Measurements from ENCODE around the gene DIDO1. TPM values are rescaled to one million over a fixed set of nuclear protein-coding genes. Genes with fewer than 3 reads are reported as not detected.

The DIDO1 gene
- total and polyA plus RNA-seq, 2 of the 13 experiments (the other 11 are each of a cell fraction or from before 2014, with no cell fraction given) = 75.0 to 75.1 TPM

- TF ChIP-seq ZNF652 (CRISPR knock-in tag; IDR thresholded peaks at IDR 0.05; ENCODE audit: borderline replicate concordance, low read depth) = 0 out of 2 replicates have a peak, but pooled peaks have one; percentile 20
- TF ChIP-seq GATAD2A (CRISPR knock-in tag; IDR thresholded peaks at IDR 0.05) = peak; percentile 88
- TF ChIP-seq ZNF563 (CRISPR knock-in tag; IDR thresholded peaks at IDR 0.05) = peak; percentile 94
- TF ChIP-seq ZNF883 (CRISPR knock-in tag; IDR thresholded peaks at IDR 0.05; ENCODE audit: not compliant biosample characterization) = peak; percentile 90
- peak; percentile 55 for TF ChIP-seq STAG1 (CRISPR knock-in tag; IDR thresholded peaks at IDR 0.05)
- TF ChIP-seq KLF12 (CRISPR knock-in tag; IDR thresholded peaks at IDR 0.05; ENCODE audit: borderline replicate concordance) = peak; percentile 97
- TF ChIP-seq, protein P1, sequence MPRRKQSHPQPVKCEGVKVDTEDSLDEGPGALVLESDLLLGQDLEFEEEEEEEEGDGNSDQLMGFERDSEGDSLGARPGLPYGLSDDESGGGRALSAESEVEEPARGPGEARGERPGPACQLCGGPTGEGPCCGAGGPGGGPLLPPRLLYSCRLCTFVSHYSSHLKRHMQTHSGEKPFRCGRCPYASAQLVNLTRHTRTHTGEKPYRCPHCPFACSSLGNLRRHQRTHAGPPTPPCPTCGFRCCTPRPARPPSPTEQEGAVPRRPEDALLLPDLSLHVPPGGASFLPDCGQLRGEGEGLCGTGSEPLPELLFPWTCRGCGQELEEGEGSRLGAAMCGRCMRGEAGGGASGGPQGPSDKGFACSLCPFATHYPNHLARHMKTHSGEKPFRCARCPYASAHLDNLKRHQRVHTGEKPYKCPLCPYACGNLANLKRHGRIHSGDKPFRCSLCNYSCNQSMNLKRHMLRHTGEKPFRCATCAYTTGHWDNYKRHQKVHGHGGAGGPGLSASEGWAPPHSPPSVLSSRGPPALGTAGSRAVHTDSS (CRISPR knock-in tag; conservative IDR thresholded peaks at IDR 0.05) = no peak
- peak in 1 of 2 experiments; percentile 36; a peak in 1 of 4 replicates for TF ChIP-seq REST (IDR thresholded peaks at IDR 0.05; ENCODE audit: borderline replicate concordance in 1 of 2, low read depth in 1 of 2, low read length in 2 of 2)
- peak; percentile 97 for TF ChIP-seq SP5 (CRISPR knock-in tag; IDR thresholded peaks at IDR 0.05; ENCODE audit: borderline replicate concordance, low read depth)
- TF ChIP-seq ZNF670 (CRISPR knock-in tag; IDR thresholded peaks at IDR 0.05; ENCODE audit: borderline replicate concordance) = peak; percentile 95
- peak; percentile 97 for TF ChIP-seq DRAP1 (CRISPR knock-in tag; IDR thresholded peaks at IDR 0.05)
- TF ChIP-seq, protein P2, sequence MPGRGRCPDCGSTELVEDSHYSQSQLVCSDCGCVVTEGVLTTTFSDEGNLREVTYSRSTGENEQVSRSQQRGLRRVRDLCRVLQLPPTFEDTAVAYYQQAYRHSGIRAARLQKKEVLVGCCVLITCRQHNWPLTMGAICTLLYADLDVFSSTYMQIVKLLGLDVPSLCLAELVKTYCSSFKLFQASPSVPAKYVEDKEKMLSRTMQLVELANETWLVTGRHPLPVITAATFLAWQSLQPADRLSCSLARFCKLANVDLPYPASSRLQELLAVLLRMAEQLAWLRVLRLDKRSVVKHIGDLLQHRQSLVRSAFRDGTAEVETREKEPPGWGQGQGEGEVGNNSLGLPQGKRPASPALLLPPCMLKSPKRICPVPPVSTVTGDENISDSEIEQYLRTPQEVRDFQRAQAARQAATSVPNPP (CRISPR knock-in tag; IDR thresholded peaks at IDR 0.05) = no peak
- TF ChIP-seq ZSCAN20 (CRISPR knock-in tag; IDR thresholded peaks at IDR 0.05; ENCODE audit: borderline replicate concordance) = peak; percentile 49; the same call in 1 of the 2 replicates
- TF ChIP-seq ZFP41 (CRISPR knock-in tag; IDR thresholded peaks at IDR 0.05; ENCODE audit: borderline replicate concordance) = peak; percentile 30; the same call in 1 of the 2 replicates
- peak; percentile 84 for TF ChIP-seq ETV5 (CRISPR knock-in tag; IDR thresholded peaks at IDR 0.05; ENCODE audit: borderline replicate concordance)
- peak; percentile 98 for TF ChIP-seq MTERF4 (CRISPR knock-in tag; IDR thresholded peaks at IDR 0.05)
Observed at GRCh38 chr20:62952373-62952967, 26.2 kb upstream of the DIDO1 start, which contains the start of gene SLC17A9 (continued).

Measured in HepG2 (cell line).